Loucy (cell line): ENCODE measurements around the gene MEIOSIN.

Experiments used
- H2AFZ ChIP-seq: fragments of 200-600 bp; sonication (generic); 2 replicates; pipeline ENCODE4 v1.6.0; 2016; ENCODE audit warnings: antibody characterized with exemption, mild to moderate bottlenecking, low read length, moderate library complexity
- H3F3A ChIP-seq: fragments of 200-600 bp; 2 replicates; pipeline ENCODE4 v1.6.0; 2016; ENCODE audit warnings: antibody characterized with exemption, low read depth, mild to moderate bottlenecking
- H3K27me3 ChIP-seq: fragments of 200-600 bp; sonication (generic); 2 replicates; pipeline ENCODE4 v1.6.1; 2014; ENCODE audit warnings: low read length, mild to moderate bottlenecking; ENCODE audit not compliant: insufficient read depth, poor library complexity, severe bottlenecking
- H3K36me3 ChIP-seq: fragments of 200-600 bp; sonication (generic); 2 replicates; pipeline ENCODE4 v1.6.1; 2016; ENCODE audit warnings: low read length; ENCODE audit not compliant: insufficient read depth
- H3K4me1 ChIP-seq: fragments of 200-600 bp; sonication (generic); 2 replicates; pipeline ENCODE4 v1.5.1; 2014; ENCODE audit warnings: low read length, mild to moderate bottlenecking; ENCODE audit not compliant: insufficient read depth, poor library complexity, severe bottlenecking
- H3K4me2 ChIP-seq: fragments of 200-600 bp; sonication (generic); 2 replicates; pipeline ENCODE4 v1.6.0; 2014; ENCODE audit warnings: antibody characterized with exemption, low read length, low read depth, mild to moderate bottlenecking; ENCODE audit not compliant: poor library complexity, severe bottlenecking
- H3K4me3 ChIP-seq: fragments of 200-600 bp; sonication (generic); 2 replicates; pipeline ENCODE4 v1.5.1; 2014; ENCODE audit warnings: low read length, mild to moderate bottlenecking, mixed read lengths; ENCODE audit not compliant: poor library complexity, severe bottlenecking
- H3K79me2 ChIP-seq: fragments of 200-600 bp; sonication (generic); 2 replicates; pipeline ENCODE4 v1.6.1; 2014; ENCODE audit warnings: low read length; ENCODE audit not compliant: insufficient read depth
- H3K9ac ChIP-seq: fragments of 200-600 bp; sonication (generic); 2 replicates; pipeline ENCODE4 v1.6.0; 2014; ENCODE audit warnings: mild to moderate bottlenecking, low read depth, low read length, moderate library complexity; ENCODE audit not compliant: poor library complexity, severe bottlenecking
- H3K9me2 ChIP-seq: fragments of 200-600 bp; sonication (generic); replicated peaks from 2 replicates; pipeline ENCODE4 v1.6.1; 2016; ENCODE audit warnings: low read depth, low read length, mixed read lengths
- H3K9me3 ChIP-seq: fragments of 200-600 bp; sonication (generic); 2 replicates; pipeline ENCODE4 v1.6.1; 2014; ENCODE audit warnings: mild to moderate bottlenecking, antibody characterized with exemption, low read length, low read depth; ENCODE audit not compliant: insufficient read depth
- H4K20me1 ChIP-seq: fragments of 200-600 bp; sonication (generic); 2 replicates; pipeline ENCODE4 v1.6.0; 2014; ENCODE audit warnings: antibody characterized with exemption, low read length, mild to moderate bottlenecking; ENCODE audit not compliant: insufficient read depth, poor library complexity, severe bottlenecking
- CTCF ChIP-seq: fragments of 200-600 bp; sonication (generic); conservative IDR thresholded peaks from 2 replicates; pipeline ENCODE4 v1.5.1; 2014; ENCODE audit warnings: mild to moderate bottlenecking, antibody characterized with exemption, low read length
- EZH2phosphoT487 ChIP-seq: fragments of 200-600 bp; IDR thresholded peaks from 2 replicates; pipeline ENCODE4 v1.6.1; 2018; ENCODE audit warnings: antibody characterized with exemption, mild to moderate bottlenecking, moderate library complexity, borderline replicate concordance

Gene MEIOSIN

GRCh38 chr19:45800070-45800553 is 66.9 kb downstream of the MEIOSIN start:
- no peaks in the 10 kb centered on the region for H3K36me3 ChIP-seq
- H3K79me2 ChIP-seq, result no peaks in the 10 kb centered on the region
- no peak overlapping the region for H3K4me3 ChIP-seq
- TF ChIP-seq CTCF (no peak), EZH2phosphoT487 (no peak)
- H3K9me2 ChIP-seq, result no peaks in the 10 kb centered on the region
- no peak overlapping the region for H3K4me2 ChIP-seq
- H3K9ac ChIP-seq, result no peak overlapping the region
- no peaks in the 10 kb centered on the region for H3K4me1 ChIP-seq
- H2AFZ ChIP-seq, result no peak overlapping the region
- no peaks in the 10 kb centered on the region for H3K9me3 ChIP-seq
- H3F3A ChIP-seq, result no peaks in the 10 kb centered on the region
- H4K20me1 ChIP-seq, result no peaks in the 10 kb centered on the region
- H3K27me3 ChIP-seq, result no peaks in the 10 kb centered on the region

- Histone ChIP-seq H3K4me2 (no peak overlapping the region), H3K79me2 (no peaks in the 10 kb centered on the region), H2AFZ (no peak overlapping the region)
These were observed 68.5 kb downstream of the MEIOSIN start for GRCh38 chr19:45801603-45802175.

DNA sequence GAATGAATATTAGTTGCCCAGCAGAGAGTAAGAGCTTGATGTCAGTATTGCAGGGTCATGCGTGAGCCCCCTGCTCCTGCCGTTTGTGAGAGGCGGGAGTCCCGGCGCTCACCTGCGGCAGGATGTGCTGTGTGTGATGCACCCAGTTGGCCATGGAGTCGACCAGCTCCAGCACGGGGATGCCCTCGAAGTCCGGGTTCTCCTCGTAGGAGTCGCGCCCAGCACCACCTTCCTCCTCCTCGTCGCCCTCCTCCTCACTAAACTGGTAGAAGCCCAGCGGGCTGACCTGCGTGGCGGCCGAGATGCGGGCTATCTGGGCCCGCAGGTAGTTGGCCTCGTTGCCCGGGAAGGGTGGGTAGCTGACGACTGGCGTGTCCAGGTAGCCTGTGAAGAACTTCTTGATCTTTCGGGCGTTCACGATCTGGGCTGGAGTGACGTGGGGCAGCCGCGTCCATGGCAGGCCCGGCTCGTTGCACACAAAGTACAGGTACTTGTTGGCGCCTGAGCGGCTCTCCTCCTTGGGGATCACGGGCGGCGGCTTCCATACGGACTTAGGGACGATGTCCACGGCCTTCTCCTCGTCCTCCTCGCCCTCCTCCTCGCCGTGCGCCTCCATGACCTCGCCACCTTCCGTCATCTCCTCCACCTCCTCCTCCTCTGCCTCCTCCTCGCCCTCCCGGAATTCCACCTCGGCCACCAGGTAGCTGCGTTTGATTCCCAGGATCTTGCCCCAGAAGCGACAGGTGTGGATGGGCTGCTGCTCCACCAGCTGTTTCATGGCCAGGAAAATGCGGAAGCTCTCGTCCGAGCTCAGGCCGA is 71.1 kb downstream of the MEIOSIN start:
- Histone ChIP-seq H2AFZ (no peak overlapping the region), H3K4me2 (no peak overlapping the region), H3K9me2 (no peaks in the 10 kb centered on the region), H4K20me1 (no peaks in the 10 kb centered on the region), H3K4me3 (no peak overlapping the region), H3K9me3 (no peaks in the 10 kb centered on the region), H3K27me3 (no peaks in the 10 kb centered on the region), H3F3A (no peaks in the 10 kb centered on the region), H3K4me1 (no peaks in the 10 kb centered on the region), H3K36me3 (no peaks in the 10 kb centered on the region), H3K79me2 (no peaks in the 10 kb centered on the region), H3K9ac (no peak overlapping the region)
- TF ChIP-seq EZH2phosphoT487 (no peak), CTCF (no peak)

More at GRCh38 chr19:45801603-45802175, 68.5 kb downstream of the MEIOSIN start:
- Histone ChIP-seq H3K9me2 (no peaks in the 10 kb centered on the region), H3K9ac (no peak overlapping the region), H3K4me3 (no peak overlapping the region), H3K9me3 (no peaks in the 10 kb centered on the region), H3K36me3 (no peaks in the 10 kb centered on the region), H4K20me1 (no peaks in the 10 kb centered on the region), H3F3A (no peaks in the 10 kb centered on the region), H3K4me1 (no peaks in the 10 kb centered on the region), H3K27me3 (no peaks in the 10 kb centered on the region)
- TF ChIP-seq EZH2phosphoT487, result no peak
- TF ChIP-seq CTCF, result no peak
